ENCODE results near the gene WWTR1. TPM values are rescaled to one million over a fixed set of nuclear protein-coding genes. Genes with fewer than 3 reads are reported as not detected.
A peak's percentile ranks its signal among the peaks of the same experiment; 100 is the strongest.

The WWTR1 gene
- total RNA-seq, 4 donors from 2014 or later: 103 to 148 (median 116) TPM

DNA sequence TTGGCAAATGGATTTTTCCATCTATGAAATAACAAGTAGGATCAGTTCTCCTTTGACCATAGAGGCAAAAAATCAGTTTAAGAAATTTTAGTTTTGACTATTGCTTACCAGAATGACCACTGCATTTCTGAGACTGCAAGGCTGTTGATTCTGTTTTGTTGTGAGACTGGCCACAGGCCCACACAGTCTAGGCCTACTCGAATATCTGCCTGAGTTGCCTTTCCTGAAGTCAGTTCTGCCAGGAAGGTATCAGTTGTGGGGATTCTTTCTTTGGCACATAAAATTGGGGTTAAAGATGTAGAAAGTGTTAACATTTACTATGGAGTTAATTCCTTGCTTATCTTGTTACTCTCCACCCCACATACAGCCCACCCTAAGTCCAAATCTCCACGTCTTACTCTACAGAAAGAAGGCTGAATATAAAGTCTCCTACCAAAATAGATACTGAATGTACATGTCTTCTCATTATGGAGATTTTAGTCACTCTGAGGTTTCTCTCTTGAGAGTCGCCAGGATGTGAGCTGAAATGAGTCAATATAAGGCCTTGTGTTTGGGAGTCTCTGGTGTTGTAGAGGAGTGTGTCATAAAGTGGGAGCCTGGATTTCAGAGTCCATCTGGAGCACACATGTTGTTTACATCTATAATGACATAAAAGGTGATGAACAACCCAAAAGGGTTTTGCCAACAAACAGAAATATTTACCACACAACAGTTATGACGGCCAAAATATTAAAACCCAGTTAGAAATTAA, 45.0 kb upstream of the WWTR1 start:
- peak overlapping the region; percentile 64 to 72 for H3K27ac ChIP-seq
- no peaks in the 10 kb centered on the region for H3K36me3 ChIP-seq
- no peaks in the 10 kb centered on the region for H3K4me1 ChIP-seq
- no peak overlapping the region for H3K4me3 ChIP-seq
- peak in 1 of 2 donors; percentile 46 for DNase-seq
- TF ChIP-seq, protein P1, sequence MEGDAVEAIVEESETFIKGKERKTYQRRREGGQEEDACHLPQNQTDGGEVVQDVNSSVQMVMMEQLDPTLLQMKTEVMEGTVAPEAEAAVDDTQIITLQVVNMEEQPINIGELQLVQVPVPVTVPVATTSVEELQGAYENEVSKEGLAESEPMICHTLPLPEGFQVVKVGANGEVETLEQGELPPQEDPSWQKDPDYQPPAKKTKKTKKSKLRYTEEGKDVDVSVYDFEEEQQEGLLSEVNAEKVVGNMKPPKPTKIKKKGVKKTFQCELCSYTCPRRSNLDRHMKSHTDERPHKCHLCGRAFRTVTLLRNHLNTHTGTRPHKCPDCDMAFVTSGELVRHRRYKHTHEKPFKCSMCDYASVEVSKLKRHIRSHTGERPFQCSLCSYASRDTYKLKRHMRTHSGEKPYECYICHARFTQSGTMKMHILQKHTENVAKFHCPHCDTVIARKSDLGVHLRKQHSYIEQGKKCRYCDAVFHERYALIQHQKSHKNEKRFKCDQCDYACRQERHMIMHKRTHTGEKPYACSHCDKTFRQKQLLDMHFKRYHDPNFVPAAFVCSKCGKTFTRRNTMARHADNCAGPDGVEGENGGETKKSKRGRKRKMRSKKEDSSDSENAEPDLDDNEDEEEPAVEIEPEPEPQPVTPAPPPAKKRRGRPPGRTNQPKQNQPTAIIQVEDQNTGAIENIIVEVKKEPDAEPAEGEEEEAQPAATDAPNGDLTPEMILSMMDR (IDR thresholded peaks at IDR 0.05): no peak
- no peak for TF ChIP-seq POLR2A (IDR thresholded peaks at IDR 0.05)
- no peaks in the 10 kb centered on the region for H3K27me3 ChIP-seq
- H3K9me3 ChIP-seq: peaks cover 0 to 4% of the 10 kb centered on the region in 2 donors
- intact Hi-C loops (cut with DNase I; ENCODE audit: low total_unique reads): no loop called here

DNA sequence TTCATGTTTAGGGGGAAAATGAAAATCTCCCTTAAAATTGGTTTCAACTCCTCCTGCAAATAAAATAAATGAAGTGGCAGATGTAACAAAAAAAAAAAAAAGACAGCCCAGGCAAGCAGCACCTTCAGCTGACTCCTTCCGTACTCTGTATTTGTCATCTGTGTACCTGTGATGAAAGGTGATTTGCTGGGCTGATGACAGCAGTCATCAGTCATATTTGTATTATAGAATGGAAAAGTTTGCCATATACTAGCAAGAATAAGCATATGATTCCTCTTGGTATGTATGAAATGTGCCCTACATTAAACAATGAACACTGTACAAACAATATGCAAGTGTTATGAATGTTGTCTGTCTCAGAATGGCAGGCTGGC, 44.1 kb upstream of the WWTR1 start:
- H3K27ac ChIP-seq: peak overlapping the region; percentile 64 to 72
- no peak for DNase-seq
- intact Hi-C loops (cut with DNase I; ENCODE audit: low total_unique reads): no loop called here
- H3K9me3 ChIP-seq: peaks cover 0 to 4% of the 10 kb centered on the region in 2 donors
- TF ChIP-seq, protein P1 (IDR thresholded peaks at IDR 0.05): no peak
- TF ChIP-seq POLR2A (IDR thresholded peaks at IDR 0.05): no peak
- no peaks in the 10 kb centered on the region for H3K36me3 ChIP-seq
- no peak overlapping the region for H3K4me3 ChIP-seq
- no peaks in the 10 kb centered on the region for H3K4me1 ChIP-seq
- H3K27me3 ChIP-seq: no peaks in the 10 kb centered on the region

DNA sequence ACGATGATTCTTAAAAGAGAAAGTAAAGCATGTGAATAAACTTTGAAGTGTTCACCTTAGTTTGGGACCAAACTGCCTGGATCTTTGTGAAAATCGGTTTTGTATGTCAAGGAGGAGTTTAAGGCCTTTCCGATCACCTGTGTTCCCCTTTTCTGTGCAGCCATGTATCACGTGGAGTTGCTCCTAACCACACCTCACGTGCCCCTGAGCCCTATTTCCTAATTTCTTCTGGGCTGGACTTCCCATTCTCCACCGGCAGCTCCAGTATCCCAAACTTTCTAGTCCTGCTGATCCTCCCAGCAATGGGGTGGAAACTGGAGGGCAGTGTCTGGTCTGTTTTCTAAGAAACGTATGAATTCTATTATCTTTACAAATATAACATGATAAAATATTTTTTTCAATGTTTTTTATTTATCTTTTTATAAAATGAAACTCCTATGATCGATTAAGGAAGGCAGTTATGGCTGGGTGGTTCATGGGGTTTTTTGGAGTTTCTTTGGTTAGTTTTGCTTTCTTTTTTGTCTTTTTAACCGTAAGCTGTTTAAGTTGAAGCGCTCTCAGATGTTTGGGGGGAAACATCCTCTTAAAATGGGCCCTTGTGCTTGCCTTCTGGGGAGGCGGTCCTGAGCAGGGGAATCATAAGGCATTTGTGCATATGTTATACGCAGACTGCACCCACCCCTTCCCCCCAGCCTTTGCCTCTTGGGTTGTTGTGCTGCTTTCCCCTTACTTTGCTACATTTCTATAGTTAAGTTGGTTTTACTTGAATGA, 43.6 kb upstream of the WWTR1 start:
- no peak for DNase-seq
- H3K4me1 ChIP-seq: no peaks in the 10 kb centered on the region
- H3K4me3 ChIP-seq: no peak overlapping the region
- no peaks in the 10 kb centered on the region for H3K27me3 ChIP-seq
- peak overlapping the region; percentile 64 to 72 for H3K27ac ChIP-seq
- peaks cover 0 to 4% of the 10 kb centered on the region in 2 donors for H3K9me3 ChIP-seq
- H3K36me3 ChIP-seq: no peaks in the 10 kb centered on the region
- intact Hi-C loops (cut with DNase I; ENCODE audit: low total_unique reads): no loop called here
- TF ChIP-seq POLR2A (IDR thresholded peaks at IDR 0.05): no peak
- TF ChIP-seq, protein P1 (IDR thresholded peaks at IDR 0.05): no peak

DNA sequence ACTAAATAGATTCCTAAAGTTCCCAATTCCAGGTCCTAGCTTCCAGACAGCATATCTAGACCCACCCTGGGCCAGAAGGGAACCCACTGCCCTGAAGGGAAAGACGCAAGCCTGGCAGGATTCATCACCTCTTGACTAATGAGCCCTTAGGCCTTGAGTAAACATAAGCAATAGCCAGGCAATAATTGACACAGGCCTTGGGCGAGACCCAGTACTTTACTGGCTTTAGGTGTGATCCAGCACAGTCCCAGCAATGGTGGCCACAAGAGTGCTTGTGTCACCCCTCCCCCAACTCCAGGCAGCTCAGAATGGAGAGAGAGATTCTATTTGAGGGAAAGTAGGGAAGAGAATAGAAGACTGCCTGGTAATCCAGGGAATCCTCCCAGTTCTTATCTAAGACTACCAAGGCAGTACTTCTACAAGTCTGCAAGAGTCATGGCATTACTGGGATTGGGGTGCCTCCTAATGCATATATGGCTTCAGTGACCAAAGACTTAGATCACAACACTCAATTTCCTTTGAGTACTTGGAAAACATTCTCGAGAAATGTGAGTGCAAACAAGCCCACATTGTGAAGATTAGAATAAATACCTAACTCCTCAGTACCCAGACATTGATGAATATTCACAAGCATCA, 30.4 kb upstream of the WWTR1 start:
- no peak for TF ChIP-seq POLR2A (IDR thresholded peaks at IDR 0.05)
- intact Hi-C loops (cut with DNase I; ENCODE audit: low total_unique reads): no loop called here
- Histone ChIP-seq H3K4me3 (no peak overlapping the region), H3K9me3 (no peaks in the 10 kb centered on the region), H3K27ac (no peak overlapping the region), H3K36me3 (no peaks in the 10 kb centered on the region), H3K27me3 (no peaks in the 10 kb centered on the region), H3K4me1 (no peaks in the 10 kb centered on the region)
- no peak for DNase-seq

DNA sequence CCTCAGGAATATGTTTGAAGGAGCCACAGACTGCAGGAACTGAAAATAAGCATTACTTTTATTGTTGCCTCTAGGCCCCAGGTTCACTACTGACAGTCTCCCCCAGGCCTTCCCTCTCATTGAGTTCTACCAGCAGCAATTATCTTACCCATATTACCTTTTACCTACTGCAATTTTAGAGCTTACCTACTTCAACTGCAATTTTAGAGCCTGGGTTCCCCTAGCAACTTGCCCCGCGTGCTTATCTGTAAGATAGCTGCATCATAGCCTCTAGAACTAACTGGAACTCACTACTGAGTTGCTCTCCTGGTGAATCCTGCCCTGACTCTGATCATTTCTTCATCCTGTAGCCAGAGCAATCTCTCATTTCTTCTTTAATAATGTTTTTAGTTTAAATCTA, 29.2 kb upstream of the WWTR1 start:
- no peak for DNase-seq
- Histone ChIP-seq H3K4me3 (no peak overlapping the region), H3K4me1 (no peaks in the 10 kb centered on the region), H3K9me3 (no peaks in the 10 kb centered on the region), H3K27ac (no peak overlapping the region), H3K27me3 (no peaks in the 10 kb centered on the region), H3K36me3 (no peaks in the 10 kb centered on the region)
- intact Hi-C loops (cut with DNase I; ENCODE audit: low total_unique reads): no loop called here
- TF ChIP-seq, protein P1 (IDR thresholded peaks at IDR 0.05): no peak
- TF ChIP-seq POLR2A (IDR thresholded peaks at IDR 0.05): no peak

Data from uterus (tissue), 4 donors.